HL-60/S4 treated with phorbol 12-myristate 13-acetate at 8.2 ng/mL for 4 days and 3 days (cell line): ENCODE data around the gene ZNF93.
"Not testable (repeated sequence)": the region's sequence is repeated elsewhere in the genome, so short reads cannot be mapped to it uniquely, and the experiment has no call there.

ENCODE experiments used
- in situ Hi-C: fragments of 300-500 bp; cut with MboI; formaldehyde crosslinking; loops from 2 replicates; pipeline ENCODE4 v1.15.0; 2022; ENCODE audit warnings: low sequenced_read_pairs

Gene ZNF93

GRCh38 chr19:19937403-19937802, 36.7 kb downstream of the ZNF93 start:
- in situ Hi-C loops, result no loop called here

GRCh38 chr19:19938449-19938848, 37.7 kb downstream of the ZNF93 start:
- in situ Hi-C loops, result no loop called here

- in situ Hi-C loops, result no loop called here
Measured at GRCh38 chr19:19943848-19944582, 43.3 kb downstream of the ZNF93 start.

GRCh38 chr19:19944583-19944880, 43.8 kb downstream of the ZNF93 start:
- in situ Hi-C loops, result no loop called here

GRCh38 chr19:19946226-19946625, 45.5 kb downstream of the ZNF93 start:
- in situ Hi-C loops, result no loop called here

- in situ Hi-C loops, result no loop called here
Measured at GRCh38 chr19:19948800-19949199, 48.1 kb downstream of the ZNF93 start.

- in situ Hi-C loops, result no loop called here
Measured at GRCh38 chr19:19955208-19955607, 54.5 kb downstream of the ZNF93 start.

- in situ Hi-C loops, result no loop called here
Measured at GRCh38 chr19:19956434-19957075, 55.8 kb downstream of the ZNF93 start.

- in situ Hi-C loops, result not testable (repeated sequence)
Measured at GRCh38 chr19:19957766-19958165, 57.0 kb downstream of the ZNF93 start.

- in situ Hi-C loops, result not testable (repeated sequence)
Measured at GRCh38 chr19:19959151-19959799, 58.5 kb downstream of the ZNF93 start.

GRCh38 chr19:19964416-19964815, 63.7 kb downstream of the ZNF93 start:
- in situ Hi-C loops, result no loop called here

GRCh38 chr19:19966126-19966525, 65.4 kb downstream of the ZNF93 start:
- in situ Hi-C loops, result not testable (repeated sequence)

GRCh38 chr19:19966862-19967261, 66.1 kb downstream of the ZNF93 start:
- in situ Hi-C loops, result no loop called here
